ENCODE results near the gene LGALS4.
"Not testable (repeated sequence)": the region's sequence is repeated elsewhere in the genome, so short reads cannot be mapped to it uniquely, and the experiment has no call there.

The LGALS4 gene

GRCh38 chr19:38806371-38806770 is 6.4 kb downstream of the LGALS4 start:
- no peak for TF ChIP-seq CTCF (conservative IDR thresholded peaks at IDR 0.05; ENCODE audit: low read depth, low read length)
- DNase-seq (ENCODE audit: low read depth), result no peak
- no peak overlapping the region for H3K4me3 ChIP-seq (ENCODE audit: low read length)

DNA sequence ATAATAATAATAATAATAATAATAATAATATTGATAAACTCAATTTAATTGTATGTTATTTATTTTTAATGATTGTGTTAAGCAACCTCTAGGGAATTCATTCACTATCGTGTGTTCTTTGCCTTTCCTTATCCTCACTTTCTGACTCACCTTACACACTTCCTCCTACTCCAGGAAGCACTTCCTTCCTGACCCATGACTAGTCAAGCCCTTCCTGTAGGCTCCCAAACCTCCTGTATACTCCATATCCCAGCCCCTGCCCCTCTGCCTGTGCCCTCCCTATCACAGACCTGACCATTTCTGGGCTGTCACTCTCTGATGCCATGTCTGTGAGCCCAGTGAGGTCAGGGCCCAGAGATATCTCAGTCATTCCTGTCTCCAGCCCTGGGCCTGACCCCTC is 7.6 kb downstream of the LGALS4 start:
- TF ChIP-seq CTCF (conservative IDR thresholded peaks at IDR 0.05; ENCODE audit: low read depth, low read length), result no peak
- DNase-seq (ENCODE audit: low read depth), result no peak

DNA sequence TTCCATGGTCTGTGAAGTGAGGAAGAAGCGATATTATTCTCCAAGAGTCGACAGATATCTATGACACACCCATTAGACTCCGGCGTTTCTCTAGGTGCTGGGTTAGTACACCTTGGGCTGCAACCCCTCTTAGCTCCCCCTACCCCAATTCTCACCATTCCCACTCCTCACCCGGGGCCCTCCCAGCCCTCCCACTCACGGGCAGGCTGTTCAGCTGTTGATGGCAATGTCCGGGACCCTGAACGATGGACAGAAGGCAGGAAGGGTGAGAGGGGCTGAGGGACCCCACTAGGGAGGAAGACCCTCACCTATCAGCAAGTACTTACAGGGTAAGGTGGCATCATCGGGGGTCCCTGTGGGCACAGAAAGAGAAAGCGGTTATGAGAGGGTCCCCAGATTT is 9.2 kb downstream of the LGALS4 start:
- DNase-seq (ENCODE audit: low read depth), result no peak
- no peak overlapping the region for H3K4me3 ChIP-seq (ENCODE audit: low read length)
- no peak for TF ChIP-seq CTCF (conservative IDR thresholded peaks at IDR 0.05; ENCODE audit: low read depth, low read length)

More for the DNA sequence above, 7.6 kb downstream of the LGALS4 start:
- no peak overlapping the region for H3K4me3 ChIP-seq (ENCODE audit: low read length)

DNA sequence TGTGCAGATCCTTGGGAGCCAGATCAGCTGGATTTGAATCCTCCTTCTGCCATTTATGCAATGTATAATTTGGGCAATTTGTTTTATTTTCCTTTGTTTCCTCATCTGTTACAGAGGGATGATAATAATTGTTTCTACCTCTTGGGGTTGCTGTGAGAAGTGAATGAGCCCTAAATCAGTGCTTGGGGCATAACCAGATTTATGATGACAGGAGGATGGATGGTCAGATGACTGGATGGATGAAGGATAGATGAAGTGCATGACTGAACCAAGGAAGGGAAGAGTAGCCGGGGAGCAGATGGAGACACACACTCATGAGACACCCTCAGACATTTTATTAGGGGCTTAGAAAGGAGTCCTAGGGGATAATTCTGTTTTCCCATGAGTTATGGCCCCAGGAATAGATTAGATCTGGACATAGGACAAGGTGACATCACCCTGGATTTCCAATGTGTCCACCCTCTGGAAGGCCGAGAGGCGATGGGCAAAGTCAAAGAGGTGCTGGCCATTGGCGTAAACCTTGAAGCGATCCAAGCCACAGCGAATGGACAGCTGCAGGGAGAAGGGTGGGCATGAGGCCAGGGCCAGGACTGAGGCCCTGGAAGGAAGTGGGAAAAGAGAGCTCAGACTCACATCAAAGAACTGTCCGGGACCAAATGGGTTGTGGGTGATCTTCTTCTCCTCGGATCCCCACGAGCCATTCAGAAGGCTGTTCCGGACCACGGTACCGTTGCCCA is 11.2 kb downstream of the LGALS4 start:
- no peak for TF ChIP-seq CTCF (conservative IDR thresholded peaks at IDR 0.05; ENCODE audit: low read depth, low read length)
- DNase-seq (ENCODE audit: low read depth), result no peak
- H3K4me3 ChIP-seq (ENCODE audit: low read length), result no peak overlapping the region

GRCh38 chr19:38800577-38801347 is 12.0 kb downstream of the LGALS4 start:
- no peak for DNase-seq (ENCODE audit: low read depth)
- no peak for TF ChIP-seq CTCF (conservative IDR thresholded peaks at IDR 0.05; ENCODE audit: low read depth, low read length)
- no peak overlapping the region for H3K4me3 ChIP-seq (ENCODE audit: low read length)

DNA sequence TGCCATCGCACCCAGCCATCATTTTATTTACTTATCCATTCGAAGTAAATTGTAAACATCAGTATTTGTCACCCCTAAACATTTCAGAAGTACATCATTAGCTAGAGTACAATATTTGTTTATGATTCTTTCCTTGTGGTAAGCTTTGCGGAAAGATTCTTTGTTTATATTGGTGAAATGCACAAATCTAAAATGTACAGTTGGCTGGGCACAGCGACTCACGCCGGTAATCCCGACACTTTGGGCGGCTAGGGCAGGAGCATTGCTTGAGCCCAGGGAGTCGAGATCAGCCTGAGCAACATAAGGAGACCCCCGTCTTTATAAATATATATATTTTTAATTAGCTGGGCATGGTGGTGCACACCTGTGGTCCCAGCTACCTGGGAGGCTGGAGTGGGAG is 13.6 kb downstream of the LGALS4 start:
- TF ChIP-seq CTCF (conservative IDR thresholded peaks at IDR 0.05; ENCODE audit: low read depth, low read length), result no peak
- no peak for DNase-seq (ENCODE audit: low read depth)
- no peak overlapping the region for H3K4me3 ChIP-seq (ENCODE audit: low read length)

DNA sequence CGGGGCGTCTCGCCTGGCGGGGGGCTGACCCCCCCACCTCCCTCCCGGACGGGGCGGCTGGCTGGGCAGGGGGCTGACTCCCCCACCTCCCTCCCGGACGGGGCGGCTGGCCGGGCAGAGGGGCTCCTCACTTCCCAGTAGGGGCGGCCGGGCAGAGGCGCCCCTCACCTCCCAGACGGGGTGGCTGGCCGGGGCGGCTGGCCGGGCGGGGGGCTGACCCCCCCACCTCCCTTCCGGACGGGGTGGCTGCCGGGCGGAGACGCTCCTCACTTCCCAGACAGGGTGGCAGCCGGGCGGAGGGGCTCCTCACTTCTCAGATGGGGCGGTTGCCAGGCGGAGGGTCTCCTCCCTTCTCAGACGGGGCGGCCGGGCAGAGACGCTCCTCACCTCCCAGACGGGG is 15.0 kb downstream of the LGALS4 start:
- H3K4me3 ChIP-seq (ENCODE audit: low read length); DNase-seq (ENCODE audit: low read depth): not testable (repeated sequence)
